ENCODE results near the gene ZC3H13. TPM values are rescaled to one million over a fixed set of nuclear protein-coding genes. Genes with fewer than 3 reads are reported as not detected.

ZC3H13 gene
- total RNA-seq, 1 donor, result 33.1 TPM

GRCh38 chr13:46053162-46054012 lies 841 bp upstream of the ZC3H13 start:
- no peak for TF ChIP-seq CTCF (IDR thresholded peaks at IDR 0.05; ENCODE audit: insufficient read depth, low read length)
- H3K4me3 ChIP-seq (ENCODE audit: low read depth, low read length), result peak overlapping the region; percentile 64
- DNase-seq (ENCODE audit: low read depth), result peak; percentile 4

- DNase-seq (ENCODE audit: low read depth), result peak; percentile 16
- H3K4me3 ChIP-seq (ENCODE audit: low read depth, low read length), result peak overlapping the region; percentile 64
- TF ChIP-seq CTCF (IDR thresholded peaks at IDR 0.05; ENCODE audit: insufficient read depth, low read length), result no peak
These were observed 603 bp downstream of the ZC3H13 start for GRCh38 chr13:46051968-46052318.

- H3K4me3 ChIP-seq (ENCODE audit: low read depth, low read length), result no peak overlapping the region
- DNase-seq (ENCODE audit: low read depth), result no peak
- no peak for TF ChIP-seq CTCF (IDR thresholded peaks at IDR 0.05; ENCODE audit: insufficient read depth, low read length)
These were observed 1.8 kb downstream of the ZC3H13 start for GRCh38 chr13:46050771-46051170.

- TF ChIP-seq CTCF (IDR thresholded peaks at IDR 0.05; ENCODE audit: insufficient read depth, low read length), result no peak
- no peak for DNase-seq (ENCODE audit: low read depth)
- no peak overlapping the region for H3K4me3 ChIP-seq (ENCODE audit: low read depth, low read length)
These were observed 7.1 kb downstream of the ZC3H13 start for GRCh38 chr13:46045424-46045823.

- TF ChIP-seq CTCF (IDR thresholded peaks at IDR 0.05; ENCODE audit: insufficient read depth, low read length), result no peak
- H3K4me3 ChIP-seq (ENCODE audit: low read depth, low read length), result no peak overlapping the region
- DNase-seq (ENCODE audit: low read depth), result no peak
These were observed 8.9 kb downstream of the ZC3H13 start for GRCh38 chr13:46043647-46044046.

- H3K4me3 ChIP-seq (ENCODE audit: low read depth, low read length), result no peak overlapping the region
- peak; percentile 35 for DNase-seq (ENCODE audit: low read depth)
- no peak for TF ChIP-seq CTCF (IDR thresholded peaks at IDR 0.05; ENCODE audit: insufficient read depth, low read length)
These were observed 11.1 kb downstream of the ZC3H13 start for GRCh38 chr13:46041419-46041839.
